GM12891 (cell line): Measurements from ENCODE around the gene NUDT13.

Experiments used
- POLR2A ChIP-seq: IDR thresholded peaks from 2 replicates; pipeline ENCODE4 v1.6.1; 2011; ENCODE audit warnings: low read depth, low read length, control low read depth
- POLR2AphosphoS5 ChIP-seq: IDR thresholded peaks from 2 replicates; pipeline ENCODE4 v1.6.1; 2011; ENCODE audit warnings: low read depth, low read length, control low read depth
- POU2F2 ChIP-seq: IDR thresholded peaks from 2 replicates; pipeline ENCODE4 v1.6.1; 2011; ENCODE audit warnings: low read depth, mild to moderate bottlenecking, control low read depth, low read length, moderate library complexity
- SPI1 ChIP-seq: IDR thresholded peaks from 2 replicates; pipeline ENCODE4 v1.6.1; 2011; ENCODE audit warnings: low read depth, low read length, control low read depth

- TF ChIP-seq POLR2A, result no peak
- TF ChIP-seq POLR2AphosphoS5, result no peak
- TF ChIP-seq SPI1, result no peak
- no peak for TF ChIP-seq POU2F2
Observed at GRCh38 chr10:73169320-73169719, 59.1 kb downstream of the NUDT13 start.
